ENCODE results near the gene ALK.

The ALK gene

DNA sequence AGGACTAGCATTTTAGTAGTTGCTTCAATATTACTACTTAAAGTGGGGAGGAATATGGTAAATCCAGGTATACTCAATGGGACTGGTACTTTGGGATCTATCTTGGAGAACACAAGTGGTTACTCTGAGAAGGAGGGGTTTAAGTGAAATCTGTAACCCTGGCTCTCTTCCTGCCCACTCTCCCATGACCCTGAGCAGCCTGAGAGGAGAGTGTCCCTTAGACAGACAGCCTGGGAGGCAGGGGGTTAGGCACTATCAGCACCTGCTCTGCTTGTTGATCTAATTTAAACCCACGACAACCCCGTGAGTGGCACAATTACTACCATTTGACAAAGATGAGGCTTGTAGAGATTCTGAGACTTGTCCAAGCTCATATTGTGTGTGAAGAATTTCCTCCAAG lies 395.5 kb downstream of the ALK start:
- no peak for DNase-seq

DNA sequence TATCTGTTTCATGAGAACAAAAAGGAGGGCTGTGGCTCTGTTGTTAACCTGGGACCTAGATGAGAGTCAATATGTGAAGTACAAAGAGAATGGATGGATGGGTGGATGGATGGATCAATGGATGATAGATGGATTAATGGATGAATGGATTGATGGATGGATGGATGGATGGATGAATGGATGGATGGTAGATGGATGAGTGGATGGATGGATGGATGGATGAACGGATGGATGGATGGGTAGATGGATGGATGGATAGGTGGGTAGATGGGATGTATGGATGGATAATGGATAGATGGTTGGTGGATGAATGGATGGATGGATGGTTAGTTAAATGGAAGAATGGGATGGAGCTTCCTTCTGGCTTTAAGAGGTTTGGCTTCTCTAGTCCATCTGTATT lies 396.7 kb downstream of the ALK start:
- no peak for DNase-seq

DNA sequence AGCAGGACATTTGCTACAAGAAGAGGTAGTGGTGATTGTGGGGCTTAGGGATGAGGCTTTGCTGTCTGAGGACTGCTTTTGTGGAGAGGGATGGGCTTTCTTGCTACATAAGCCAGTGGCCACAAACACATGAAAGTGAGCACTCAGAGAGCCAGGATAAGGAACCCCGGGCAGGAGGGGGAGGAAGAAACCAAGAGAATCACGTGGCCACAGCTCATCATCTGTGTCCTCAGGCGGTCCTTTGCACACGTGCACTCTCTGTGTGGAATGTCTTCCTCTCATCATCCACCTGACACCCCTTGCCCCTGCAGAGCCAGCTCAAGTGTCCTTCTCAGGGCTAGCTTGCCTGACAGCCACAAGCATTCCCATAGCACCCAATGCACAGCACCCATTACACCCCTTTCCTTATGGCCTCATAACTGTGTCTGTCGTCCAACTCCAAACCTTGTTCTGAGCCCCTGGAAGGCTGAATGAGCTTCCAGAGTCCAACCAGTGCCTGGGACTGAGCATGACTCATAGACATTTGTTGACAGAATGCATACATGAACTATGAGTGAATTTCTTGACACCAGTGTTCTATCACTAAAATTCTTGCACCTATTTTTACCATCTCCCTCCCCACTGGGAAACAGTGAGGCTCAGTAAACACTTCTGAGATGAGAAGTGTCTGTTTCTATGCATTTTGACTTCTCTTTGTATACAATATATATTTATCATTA lies 398.3 kb downstream of the ALK start:
- DNase-seq, result no peak

DNA sequence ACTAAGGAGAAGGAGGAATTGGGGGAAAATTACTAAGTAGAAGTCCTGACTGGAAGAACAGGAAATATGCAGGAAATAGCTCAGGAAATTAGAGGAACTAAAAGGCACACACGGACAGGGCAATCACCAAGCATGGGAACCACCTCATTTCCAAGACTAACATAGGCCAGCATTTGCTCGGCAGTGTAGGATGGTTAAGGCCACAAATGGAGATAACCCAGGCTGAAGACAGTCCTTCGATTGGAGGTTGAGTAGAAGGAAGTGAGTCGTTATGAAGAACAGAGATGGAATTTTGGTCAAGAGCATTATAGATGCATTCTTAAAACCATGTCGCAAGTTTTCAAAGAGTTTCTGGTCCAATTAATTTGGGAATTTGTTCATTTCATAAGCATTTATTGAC lies 401.4 kb downstream of the ALK start:
- no peak for DNase-seq

DNA sequence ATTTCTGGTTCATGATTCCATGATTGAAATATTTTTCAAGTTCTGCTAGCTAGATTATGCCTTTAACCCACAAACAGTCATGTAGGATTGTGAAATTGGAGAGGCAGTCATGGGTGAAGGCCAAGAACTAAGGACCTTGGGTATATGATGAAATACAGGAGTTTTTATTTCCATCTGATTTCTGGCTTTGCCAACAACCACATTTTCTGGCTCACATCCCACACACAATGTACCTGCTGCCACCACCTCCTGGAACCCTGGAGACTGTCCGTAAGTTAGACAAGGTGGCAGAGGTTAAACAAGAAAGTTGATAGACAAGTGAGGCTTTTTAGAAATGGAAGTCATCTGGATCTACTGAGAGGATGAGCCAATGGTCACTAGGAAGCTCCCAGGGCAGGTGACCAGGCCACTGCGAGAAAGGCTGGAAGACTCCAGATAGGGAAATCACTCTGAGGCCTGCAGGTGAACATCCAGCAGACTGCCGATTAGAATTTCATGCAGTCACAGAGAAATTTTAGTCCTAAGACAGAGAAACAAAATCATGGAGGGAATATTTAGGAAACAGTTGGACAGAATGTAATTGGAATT lies 402.0 kb downstream of the ALK start:
- DNase-seq, result no peak

DNA sequence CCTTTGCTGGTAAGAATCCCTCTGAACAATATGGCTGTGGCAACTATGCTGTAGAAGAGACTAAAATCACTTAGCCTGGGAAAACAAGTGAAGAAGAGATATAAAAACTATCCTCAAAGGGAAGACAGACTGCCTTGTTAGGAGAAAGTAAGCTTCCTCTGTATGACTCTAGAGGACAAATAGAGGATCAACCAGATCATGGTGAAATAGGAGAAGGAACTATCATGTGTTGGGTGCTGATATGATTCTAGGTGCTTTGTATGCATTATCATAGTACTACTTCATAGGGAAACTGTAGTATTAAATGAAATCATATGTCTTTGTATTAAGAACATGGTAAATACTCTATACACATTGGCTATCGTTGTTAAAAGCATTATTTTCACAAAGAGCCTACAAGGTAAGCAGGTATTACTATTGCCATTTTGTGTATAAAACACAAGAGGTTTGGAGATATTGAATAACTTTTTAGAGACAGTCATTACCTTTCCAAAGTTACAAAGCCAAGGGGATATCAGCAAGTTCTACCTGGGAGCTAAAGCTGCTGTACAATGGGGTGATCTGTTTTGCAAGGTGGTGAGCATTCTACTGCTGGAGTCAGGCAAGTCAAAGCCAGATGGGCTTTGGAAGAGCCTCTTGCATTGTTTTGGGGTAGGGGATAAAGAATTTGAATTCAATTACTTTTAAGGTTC lies 402.6 kb downstream of the ALK start:
- DNase-seq, result no peak

DNA sequence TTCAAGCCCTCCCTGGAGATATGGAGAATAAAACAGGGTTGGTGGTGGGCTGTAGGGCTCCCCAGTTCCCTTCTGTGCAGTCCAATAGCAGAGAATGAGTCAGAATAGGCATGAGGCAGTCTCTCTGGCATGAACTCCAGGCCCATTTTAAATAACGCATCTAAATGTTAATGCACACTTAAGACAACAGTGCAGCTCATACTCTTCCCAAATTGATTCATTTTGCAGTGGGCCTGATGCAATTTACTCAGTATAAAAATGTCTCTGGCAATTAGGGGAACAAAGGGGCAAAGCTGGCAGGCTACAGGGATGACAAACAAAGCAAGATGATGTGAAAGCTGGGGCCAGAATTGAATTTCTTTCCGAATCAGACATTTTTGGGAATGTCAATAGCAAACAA lies 403.4 kb downstream of the ALK start:
- DNase-seq, result no peak

DNA sequence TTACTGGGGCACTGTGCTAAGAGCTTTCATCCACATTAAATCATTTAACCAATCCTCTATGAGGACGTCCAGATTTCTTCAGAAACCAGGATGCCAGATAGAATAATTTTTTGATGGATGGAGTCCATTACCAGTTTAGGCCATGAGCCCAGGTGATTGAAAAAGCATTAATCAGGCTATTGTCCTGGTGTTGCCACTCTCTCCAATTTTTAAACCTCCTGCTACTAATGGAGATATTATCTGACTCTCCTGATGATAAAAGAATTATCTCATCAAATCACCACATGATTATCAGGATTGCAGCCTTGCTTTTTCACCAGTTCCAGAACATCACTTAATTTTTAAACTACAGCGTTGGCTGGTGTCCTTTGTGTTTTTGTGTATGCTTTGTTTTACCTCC lies 404.0 kb downstream of the ALK start:
- DNase-seq, result no peak

DNA sequence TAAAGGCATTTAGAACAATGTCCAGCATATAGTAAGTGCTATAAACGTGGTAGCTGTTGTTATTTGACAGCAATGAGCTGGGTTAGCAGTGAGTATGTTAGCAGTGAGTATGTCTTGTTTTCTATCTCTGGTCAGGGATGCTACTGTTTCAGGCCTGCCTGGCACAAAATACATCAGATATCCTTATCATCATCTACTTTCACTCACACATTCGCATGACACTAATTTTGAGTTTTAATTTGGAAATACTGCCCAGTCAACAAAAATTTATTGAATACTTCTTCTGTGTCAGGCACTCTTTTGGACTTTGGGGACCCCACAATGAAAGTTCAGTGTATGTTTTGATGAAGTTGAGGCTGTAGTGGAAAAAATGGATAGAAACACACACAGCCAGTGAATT lies 404.6 kb downstream of the ALK start:
- no peak for DNase-seq

DNA sequence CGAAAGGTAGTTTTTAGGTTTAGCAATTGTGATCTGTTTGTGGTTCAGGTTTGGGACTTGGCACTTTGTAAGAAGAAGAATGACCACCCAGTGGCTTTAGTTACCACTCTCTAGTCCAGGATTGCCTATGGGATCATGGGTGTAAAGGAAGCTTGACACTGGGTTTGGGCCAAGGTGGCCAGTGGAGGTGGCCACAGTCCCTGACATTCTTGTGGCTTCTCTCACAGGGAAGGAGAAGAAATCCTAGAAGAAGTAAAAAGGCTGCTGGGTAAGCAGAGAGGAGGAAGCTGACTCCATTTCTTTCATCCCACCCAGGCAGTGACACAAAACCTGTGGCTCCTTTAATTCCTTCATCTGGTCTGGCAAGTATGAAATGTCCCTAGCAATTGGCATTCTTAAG lies 411.5 kb downstream of the ALK start:
- no peak for DNase-seq

DNA sequence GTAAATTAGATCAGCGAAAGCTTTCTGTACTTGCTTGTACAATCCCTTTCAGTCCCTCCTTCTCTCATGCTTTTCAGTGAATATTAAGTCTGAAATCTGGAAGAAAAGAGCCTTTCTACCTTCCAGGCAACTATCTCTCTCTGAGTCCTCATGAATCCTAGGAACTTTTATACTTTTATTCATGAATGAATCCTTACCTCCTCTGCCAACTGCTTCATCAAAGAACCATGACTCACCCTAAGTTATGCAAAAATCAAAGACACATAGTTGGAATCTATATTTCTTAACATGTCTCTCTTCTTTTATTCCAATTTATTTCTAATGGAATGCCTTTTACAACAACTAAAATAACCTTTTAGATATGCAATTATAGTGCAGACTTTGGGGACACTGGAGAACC lies 412.0 kb downstream of the ALK start:
- DNase-seq, result no peak

DNA sequence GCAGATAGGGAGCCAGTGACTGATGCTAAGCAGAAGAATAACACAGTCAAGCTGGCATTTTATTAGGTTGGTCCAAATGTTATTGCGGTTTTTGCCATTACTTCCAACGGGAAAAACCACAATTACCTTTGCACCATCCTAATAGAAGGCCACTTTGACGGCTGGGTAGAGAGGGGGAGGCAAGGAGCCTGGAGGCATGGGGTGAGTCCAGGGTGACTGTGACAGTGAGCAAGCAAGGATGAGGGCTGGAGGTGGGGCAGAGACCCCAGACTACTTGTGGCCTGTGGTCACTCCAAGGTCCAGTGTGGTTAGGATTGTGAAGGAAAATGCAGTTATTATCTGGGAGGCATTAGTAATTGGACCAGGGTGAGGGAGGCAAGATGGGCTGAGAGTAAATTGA lies 416.6 kb downstream of the ALK start:
- DNase-seq, result no peak

DNA sequence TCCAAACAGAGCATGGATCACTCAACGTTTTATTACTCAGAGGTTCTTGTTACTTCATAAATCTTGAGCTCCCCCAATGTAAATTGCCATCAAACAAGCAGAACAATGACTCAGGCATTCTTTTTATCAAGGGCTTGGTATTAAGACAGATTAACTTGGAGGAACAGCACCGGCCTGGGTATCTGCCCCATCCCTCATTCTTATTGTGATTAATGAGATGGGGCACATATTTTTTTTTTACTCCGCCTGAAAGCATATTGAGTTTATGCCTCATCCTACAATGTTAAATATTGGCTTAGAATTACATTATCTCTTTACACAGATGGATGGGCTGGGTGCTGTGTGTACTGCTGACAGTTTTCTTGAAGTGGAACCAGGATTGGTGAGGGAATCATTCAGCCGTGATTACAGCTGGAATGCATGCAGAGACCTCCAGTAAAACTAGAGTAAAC lies 418.9 kb downstream of the ALK start:
- DNase-seq, result no peak

DNA sequence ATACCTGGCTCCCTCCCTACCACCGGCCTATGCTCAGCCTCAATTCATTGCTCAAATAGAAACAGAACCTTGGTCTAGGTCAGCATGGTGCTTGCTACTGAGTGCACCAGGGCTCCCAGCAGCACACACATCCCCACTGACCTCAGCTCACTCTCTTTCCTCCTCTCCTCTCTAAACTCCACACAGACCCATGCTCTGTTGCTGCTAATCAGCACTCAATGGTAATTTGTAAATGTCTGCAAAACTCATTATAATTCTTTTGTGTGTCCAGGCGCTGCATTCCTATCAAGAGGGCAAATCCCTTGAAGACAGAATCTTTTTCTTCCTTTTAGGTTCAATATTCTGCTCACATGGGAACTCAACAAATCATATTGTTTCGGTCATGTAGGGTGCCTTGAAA lies 424.0 kb downstream of the ALK start:
- DNase-seq, result no peak

DNA sequence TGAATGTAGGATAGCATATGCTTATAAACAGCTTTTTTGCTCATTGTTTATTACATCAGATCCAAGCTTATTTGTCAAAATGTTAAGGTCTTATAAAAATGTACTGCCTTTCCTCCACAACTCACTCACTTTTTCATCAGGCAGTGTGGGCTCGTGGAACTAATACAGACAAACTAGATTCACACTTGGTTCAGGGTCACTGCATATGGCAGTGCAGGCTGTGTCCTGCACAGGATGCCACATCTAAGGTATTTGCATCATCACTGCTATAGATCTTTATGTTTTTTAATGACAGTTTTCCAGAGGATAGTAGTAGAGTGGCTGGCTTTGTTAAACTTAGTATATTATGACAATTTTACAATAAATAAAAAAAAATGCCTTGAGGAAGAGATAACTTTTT lies 425.2 kb downstream of the ALK start:
- no peak for DNase-seq

DNA sequence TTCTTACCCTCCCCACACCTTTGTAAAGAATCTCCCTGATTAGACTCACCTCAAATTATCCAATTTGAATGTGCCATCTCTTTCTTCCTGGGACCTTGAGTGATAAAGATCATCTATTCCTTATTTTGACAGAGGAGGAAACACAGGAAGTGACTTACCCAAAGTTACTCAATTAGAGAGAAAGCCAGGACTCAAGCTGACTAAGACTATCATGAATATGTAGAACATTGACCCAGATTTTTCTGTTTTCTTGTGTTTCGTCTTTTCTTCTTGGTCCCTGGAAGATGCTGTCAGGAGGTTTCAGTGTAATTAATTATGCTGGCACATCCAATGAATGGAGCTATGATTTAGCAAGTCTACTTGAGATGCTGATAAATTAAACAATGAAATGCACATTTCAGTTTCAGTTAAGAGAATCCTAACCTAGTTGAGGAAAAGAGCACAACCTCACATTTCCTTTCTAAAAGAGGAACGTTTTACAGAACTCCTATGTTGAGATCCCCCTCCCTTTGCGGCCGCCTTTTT lies 425.8 kb downstream of the ALK start:
- no peak for DNase-seq

DNA sequence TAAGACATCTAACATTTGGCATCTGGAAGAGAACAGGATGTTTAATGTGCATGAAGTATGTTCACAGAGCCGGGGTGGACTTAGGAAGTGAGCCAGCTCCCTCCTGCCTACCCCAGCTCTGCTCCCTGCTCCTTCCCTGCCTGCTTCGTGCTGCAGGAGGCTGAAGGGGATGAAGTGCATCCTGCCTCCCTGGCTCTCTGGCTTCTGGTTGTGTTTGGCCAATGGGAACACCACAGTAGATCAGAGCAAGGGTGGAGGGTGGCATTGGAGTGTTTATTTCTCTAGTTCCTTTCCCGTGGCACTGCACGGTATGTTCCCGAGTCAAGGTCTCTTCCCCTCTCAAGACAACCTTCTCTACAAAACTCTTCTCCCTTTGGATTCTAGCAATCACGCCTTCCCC lies 426.3 kb downstream of the ALK start:
- no peak for DNase-seq

DNA sequence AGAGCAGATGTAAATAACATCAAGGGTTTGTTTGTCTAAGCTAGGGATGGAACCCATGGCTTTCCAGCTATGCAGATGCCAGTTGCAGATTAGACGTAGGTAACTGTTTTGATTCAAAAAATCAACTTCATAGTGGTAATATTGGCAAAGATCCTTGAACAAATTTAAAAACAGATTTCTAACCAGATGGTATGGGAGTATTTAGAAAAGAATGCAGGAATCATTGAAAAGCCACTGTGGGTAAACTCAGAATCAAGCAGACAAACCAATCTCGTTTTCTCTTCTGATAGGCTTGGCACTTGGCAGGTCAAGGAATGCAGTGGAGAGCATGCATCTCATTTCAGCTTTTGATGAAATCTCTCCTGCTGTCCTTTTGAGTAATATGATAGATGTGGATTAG lies 428.7 kb downstream of the ALK start:
- DNase-seq, result no peak

DNA sequence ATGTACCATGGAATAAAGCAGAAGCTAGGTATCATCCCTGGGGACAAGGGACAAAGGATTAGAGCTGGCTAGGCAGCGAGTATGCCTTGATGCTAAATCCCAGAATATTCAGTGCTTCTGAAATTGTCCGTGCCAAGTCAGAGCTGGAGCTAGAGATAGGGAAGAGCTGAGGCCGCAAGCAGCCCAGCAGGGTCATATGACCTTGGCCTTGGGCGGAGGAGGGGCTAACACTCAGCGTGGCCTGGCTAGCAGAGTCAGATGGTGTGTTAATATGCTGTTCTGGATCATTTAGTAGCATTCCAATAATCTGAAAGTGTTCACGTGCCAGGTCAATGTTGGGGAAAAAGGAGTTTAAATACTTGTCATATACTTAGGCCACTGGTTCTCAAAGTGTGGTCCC lies 431.3 kb downstream of the ALK start:
- DNase-seq, result no peak

DNA sequence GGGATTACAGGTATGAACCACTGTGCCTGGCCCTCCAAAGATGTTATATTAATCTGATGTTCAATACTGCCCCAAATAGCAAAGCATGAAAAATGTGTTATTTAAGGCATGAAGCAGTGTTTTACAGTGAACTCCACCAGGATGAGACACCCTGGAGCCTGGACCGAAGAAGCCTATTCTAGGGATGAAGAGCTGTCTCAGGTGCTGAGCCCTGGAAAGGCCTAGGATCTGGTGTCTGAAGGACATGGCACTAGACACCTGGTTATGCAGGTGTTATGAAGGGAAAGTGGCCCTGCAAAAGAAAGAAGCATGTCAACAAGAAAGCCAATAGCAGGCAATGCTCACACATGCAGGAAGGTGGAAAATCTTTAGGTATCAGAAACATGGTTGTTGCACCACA lies 431.8 kb downstream of the ALK start:
- no peak for DNase-seq

DNA sequence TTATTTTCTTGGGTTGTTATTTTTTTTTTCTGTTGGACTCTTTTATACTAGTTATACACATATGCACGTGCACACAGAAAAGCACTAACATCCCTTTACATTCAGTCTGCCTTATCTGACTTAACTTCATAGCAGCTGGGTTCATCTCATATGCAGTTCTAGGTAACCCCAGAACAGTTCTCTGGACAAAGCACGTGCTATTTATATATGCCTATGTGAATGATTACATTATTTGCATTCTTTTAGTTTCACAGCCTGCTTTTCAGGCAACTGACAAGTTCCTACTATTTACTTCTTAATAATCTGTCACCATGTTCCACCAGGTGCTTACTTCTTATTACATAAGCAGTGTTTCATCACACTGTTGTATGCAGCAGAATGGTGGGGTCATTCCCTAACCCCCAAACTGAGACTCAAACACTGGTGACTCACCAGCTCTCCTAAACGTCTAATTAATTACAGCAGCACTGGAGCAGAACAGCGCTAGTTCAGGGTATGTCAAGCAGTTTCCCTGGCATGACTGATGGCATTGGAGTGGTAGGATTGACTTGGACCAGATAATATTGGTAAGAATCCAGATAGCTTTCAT lies 433.3 kb downstream of the ALK start:
- no peak for DNase-seq

DNA sequence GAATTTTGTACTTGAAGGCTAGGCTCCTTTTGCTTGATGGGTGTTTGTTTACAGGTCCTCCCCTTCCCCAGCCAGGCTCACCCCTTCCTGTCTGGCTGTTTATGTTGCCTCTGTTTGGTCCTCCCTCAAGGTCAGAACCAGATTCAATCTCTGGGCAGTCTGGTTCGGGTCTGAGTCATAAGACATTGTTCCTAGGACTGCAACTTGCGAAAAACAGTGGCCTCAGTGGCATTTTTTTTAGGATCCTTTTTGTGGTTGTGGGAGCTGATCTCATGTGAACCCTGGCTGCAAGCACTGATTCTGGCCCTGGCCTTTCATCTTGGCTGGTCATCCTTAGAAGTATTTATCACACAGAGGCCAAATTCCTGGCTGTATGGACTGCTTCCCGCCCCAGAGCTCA lies 435.8 kb downstream of the ALK start:
- no peak for DNase-seq

DNA sequence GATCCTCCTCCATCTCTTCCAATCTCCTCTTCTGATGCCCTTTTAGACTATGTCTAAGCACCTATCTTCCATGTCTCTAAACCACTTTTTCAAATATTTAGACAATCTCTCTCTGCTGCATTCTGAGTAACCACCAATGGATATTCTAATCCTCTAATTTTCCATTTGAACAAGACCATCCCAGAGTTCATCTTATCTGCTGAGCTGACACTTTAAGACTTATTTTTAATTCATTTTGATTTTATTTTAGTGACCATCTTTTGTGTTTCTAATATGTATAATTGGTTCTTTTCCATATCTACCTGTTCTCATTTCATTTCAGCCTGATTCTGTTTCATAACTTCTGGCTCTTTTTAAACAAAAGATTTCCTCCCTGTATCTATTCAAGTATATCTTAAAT lies 436.3 kb downstream of the ALK start:
- no peak for DNase-seq

DNA sequence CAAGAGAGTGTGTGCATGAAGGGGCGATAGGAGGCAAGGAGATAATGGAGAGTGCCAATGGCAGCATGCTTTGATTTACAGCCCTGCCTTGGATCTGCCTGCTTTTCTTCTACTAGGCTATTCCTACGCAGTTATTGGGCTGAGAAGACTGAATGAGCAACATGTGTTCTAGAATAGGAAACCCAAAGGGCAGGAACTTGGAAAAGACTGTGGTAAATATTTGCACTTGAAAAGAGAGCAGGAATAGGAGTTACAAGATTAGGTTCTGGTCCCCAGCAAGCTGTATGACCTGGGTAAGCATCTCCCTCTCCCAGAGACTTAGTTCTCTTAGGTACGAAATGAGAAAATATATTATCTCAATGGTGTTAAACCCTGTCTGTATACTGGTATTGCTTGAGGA lies 438.5 kb downstream of the ALK start:
- no peak for DNase-seq
